Right kidney (tissue), 1 donor: ENCODE measurements around the gene SF3A2.

Experiments
- DNase-seq: peaks from one replicate; pipeline ENCODE4 v3.0.0-alpha.2; 2016

SF3A2 gene

GRCh38 chr19:2207008-2207407 is 29.6 kb upstream of the SF3A2 start:
- DNase-seq, result no peak

DNA sequence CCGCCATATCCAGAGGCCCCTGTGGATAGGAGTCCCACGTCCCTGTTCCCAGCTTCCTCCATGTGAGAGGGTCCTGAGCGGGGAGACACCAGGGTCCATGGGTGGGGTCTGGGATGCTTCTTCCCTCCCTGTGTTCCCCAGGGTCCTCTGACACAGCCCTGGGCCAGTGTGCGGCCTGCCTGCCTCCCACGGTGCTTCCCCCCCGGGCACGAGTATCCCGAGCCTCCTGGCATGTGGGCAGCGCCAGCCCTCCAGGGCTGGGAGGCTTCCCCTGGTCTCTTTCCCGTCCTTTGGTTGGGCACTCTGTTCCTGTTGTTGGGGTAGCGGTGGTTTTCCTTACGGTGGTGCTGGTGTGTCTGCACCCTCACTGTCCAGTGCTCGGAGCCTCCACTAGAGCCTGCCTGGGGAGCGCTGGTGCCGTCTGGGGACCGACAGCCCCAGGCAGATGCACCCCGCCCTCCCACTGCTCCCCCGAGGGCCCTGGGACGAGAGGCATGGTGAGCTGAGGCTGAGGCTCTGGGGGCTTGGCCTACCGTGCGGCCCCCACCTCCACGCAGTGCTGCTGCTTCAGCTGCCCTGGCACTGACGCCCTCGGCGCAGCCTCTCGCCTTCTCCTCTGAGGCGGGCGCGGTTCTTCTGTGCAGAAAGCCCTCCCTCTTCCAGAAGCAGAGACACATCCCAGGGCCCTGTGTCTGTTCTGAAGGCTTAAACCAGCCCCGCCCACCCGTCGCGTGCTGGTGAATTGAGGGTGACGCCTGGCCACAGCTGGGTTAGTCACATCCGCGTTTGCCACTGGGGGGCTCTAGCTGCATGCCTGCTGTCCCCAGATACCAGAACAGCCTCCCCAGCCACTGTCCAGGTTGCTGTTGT is 28.4 kb upstream of the SF3A2 start:
- DNase-seq, result no peak

DNA sequence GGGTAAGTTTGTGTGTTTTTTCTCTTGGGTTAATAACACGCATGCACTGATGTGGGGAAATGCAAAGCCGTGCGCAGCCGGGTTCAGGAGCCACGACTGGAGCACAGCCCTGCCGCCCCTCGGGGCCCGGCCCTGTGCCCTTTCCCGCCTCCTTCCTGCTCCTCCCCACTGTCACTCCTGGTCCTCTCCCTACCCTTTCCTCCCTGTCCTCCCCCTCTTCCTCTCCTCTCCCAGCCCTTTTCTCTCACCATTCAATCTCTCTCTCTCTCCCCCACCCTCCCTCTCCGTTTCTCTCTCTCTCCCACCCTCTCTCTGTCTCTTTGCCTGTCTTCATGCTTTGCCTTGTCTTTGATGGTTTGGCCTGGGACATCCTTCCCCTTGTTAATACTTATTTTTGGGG is 27.6 kb upstream of the SF3A2 start:
- DNase-seq, result no peak

DNA sequence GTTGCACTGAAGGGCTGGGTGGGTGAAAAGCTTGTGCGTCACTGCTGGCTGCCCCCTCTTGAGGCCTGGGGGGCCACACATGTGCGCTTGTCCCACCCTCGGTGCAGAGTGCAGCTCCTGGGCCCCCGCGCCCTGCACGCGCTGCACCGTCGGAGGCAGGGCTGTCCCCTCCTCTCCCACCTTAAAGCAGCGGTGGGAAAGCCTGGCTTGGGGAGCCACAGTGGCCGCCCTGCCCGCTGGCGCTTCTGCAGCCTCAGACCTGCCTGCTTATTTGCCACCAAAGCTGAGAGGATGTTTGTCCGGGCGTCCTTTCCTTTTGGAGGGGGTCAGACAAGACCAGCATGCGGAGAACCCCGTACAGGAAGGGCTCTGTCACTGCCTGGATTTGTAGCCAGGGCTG is 27.2 kb upstream of the SF3A2 start:
- no peak for DNase-seq

GRCh38 chr19:2210206-2210605 is 26.4 kb upstream of the SF3A2 start:
- no peak for DNase-seq

GRCh38 chr19:2210987-2211740 is 25.5 kb upstream of the SF3A2 start:
- no peak for DNase-seq

GRCh38 chr19:2212861-2213711 is 23.5 kb upstream of the SF3A2 start:
- no peak for DNase-seq

GRCh38 chr19:2213799-2214198 is 22.8 kb upstream of the SF3A2 start:
- no peak for DNase-seq

DNA sequence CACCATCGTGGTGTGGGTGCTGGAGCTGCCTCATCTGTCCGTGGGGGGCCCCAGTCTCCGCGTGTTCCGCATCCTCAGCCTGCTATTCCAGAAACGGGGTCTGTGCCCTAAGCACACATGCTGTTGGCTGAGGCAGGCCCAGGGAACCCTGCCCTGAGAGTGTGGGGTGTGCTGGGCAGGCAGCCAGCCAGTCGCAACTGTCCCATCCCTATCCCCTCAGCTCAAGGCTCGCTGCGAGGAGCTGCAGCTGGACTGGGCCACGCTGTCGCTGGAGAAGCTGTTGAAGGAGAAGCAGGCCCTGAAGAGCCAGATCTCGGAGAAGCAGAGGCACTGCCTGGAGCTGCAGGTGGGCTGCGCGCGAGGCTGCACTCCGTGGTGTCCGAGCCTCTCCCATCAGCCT is 22.4 kb upstream of the SF3A2 start:
- no peak for DNase-seq

DNA sequence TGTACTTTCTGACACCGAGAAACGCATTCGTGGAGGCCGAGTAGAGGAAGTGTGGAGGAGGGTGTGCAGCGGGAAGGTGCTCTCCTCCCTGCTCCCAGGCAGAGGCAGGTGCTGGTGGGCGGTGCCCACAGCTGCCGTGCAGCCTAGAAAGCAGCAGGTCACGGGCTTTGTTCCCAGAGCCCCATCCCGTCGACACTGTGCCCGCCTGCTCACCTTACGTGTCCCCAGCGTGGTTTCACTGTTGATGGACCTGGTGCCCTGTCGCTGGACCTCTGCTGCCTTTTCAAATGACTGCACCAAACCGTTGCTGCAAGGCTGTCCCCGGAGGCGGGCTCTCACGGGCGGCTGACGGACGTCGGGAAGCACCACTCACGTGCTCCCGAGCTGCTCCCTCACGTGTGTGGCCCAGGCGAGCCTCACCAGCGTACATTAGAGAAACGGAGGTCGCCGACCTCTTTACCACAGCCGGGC is 21.3 kb upstream of the SF3A2 start:
- DNase-seq, result no peak

DNA sequence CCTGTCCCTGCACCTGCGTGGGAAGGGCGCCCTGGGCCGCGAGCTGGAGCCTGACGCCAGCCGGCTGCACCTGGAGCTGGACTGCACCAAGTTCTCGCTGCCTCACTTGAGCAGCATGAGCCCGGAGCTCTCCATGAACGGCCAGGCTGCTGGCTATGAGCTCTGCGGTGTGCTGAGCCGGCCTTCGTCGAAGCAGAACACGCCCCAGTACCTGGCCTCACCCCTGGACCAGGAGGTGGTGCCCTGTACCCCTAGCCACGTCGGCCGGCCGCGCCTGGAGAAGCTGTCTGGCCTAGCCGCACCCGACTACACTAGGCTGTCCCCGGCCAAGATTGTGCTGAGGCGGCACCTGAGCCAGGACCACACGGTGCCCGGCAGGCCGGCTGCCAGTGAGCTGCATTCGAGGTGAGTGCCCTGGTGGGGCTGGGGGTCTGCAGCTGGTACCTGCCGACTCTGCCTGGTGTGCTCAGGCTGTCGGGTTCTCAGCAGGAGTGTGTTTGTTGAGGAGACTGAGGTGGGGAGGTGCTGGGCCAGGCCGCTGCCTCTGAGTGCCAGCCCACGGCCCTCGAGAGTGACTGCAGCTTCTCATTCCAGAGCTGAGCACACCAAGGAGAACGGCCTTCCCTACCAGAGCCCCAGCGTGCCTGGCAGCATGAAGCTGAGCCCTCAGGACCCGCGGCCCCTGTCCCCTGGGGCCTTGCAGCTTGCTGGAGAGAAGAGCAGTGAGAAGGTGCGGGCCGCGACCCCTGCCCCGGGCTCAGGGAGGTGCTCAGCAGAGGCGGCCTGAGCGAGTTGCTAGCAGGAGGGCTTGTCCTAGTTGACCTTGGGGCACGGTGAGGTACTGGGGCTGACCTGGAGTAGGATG is 20.0 kb upstream of the SF3A2 start:
- no peak for DNase-seq

DNA sequence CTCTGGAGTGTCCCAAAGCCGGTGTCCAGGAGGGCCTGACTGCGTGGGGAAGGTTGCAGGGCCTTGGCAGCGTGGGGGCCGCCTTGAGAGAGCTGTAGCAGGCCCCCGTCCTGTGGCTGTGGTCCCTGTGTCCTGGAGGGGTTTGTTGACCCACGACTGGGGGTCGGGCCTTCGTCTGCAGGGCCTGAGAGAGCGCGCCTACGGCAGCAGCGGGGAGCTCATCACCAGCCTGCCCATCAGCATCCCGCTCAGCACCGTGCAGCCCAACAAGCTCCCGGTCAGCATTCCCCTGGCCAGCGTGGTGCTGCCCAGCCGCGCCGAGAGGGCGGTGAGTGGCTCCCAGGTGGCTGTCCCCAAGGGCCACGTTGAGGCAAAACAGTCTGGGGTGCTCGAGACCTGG is 19.0 kb upstream of the SF3A2 start:
- DNase-seq, result no peak

GRCh38 chr19:2219726-2220125 is 16.9 kb upstream of the SF3A2 start:
- DNase-seq, result no peak

DNA sequence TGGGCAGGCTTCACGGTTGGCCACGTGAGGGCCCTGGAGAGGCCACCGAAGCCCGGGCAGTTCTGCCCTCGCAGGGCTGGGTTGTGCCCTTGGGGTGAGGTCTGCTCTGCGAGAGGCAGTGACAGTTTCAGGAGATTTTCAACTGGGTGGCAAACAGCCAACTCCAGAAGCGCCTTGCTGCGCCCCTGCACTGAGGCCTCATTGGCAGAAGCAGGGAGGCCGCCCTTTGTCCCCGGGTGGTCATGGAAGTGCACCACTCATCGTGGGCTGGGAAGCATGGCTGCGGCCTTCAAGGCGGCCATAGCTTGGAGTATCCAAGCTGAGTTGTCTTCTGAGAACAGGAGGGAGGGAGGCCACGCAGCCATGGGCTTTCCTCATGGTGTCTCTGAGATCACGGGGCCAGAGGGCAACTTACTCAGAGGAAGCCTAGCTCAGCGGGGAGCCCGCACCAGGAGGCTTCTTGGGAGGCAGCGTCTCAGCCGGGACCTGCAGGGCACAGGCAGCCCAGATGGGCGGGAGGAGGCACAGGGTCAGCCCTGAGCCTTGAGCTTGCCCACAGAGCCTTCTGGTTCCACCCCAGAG is 15.3 kb upstream of the SF3A2 start:
- DNase-seq, result no peak

DNA sequence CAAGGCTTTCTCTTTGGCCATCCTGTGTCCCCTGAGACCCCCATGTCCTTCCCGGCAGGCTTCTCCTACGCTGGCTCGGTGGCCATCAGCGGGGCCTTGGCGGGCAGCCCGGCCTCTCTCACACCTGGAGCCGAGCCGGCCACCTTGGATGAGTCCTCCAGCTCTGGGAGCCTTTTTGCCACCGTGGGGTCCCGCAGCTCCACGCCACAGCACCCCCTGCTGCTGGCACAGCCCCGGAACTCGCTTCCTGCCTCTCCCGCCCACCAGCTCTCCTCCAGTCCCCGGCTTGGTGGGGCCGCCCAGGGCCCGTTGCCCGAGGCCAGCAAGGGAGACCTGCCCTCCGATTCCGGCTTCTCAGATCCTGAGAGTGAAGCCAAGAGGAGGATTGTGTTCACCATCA is 14.7 kb upstream of the SF3A2 start:
- DNase-seq, result no peak

DNA sequence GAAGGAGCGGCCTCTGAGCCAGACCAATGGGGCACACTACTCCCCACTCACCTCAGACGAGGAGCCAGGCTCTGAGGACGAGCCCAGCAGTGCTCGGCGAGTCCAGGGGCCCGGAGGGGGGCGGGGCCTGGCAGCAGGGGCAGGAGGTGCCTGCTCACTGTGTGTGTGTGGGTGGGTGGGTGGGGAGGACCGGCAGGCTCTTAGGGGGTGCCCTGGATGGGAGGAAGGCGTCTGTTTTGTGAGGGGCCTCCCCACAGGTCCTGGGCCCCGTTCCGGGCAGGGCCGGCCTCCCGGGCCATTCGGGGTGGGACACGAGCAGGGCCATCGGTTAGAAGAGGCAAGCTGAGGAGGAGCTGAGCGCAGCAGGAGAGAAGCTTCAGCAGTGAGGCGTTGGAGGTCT is 13.2 kb upstream of the SF3A2 start:
- no peak for DNase-seq

GRCh38 chr19:2223959-2224358 is 12.7 kb upstream of the SF3A2 start:
- no peak for DNase-seq

DNA sequence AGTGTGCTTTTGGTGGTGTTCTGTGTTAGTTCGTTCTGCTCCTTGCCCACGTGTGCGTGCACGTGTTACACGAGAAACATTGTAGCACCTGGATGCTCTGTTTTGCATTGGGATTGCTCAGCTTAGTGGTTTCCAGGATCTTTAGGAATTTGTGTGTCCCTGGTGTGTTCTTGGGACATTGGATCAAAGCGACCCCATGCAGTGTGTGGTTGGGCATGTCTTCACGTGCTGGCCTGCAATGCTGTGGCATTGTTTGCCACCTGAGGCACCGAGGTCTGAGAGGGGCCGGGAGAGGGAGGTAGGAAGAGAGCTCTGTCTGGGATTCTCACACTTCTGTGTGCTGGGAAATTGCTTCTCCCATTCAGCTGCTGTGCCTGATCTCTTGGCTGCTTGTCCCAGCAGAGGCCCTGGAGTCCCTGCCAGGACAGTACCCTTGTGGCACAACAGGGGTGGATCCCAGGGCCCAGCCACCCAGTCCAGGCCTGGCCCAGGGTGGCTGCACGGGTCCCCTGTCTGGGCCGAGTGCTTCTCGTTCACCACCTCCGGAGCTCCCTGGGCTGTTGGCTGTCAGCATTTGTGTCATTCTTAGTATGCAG is 11.8 kb upstream of the SF3A2 start:
- DNase-seq, result no peak

- no peak for DNase-seq
These were observed 11.1 kb upstream of the SF3A2 start for GRCh38 chr19:2225415-2226050.

GRCh38 chr19:2226051-2226839 is 10.4 kb upstream of the SF3A2 start:
- no peak for DNase-seq
